Endothelial cell of umbilical vein (primary cell): ENCODE data around the gene SNX9. TPM values are rescaled to one million over a fixed set of nuclear protein-coding genes. Genes with fewer than 3 reads are reported as not detected.

Experiments used
- BruUV-seq: library from RNA; stranded (reverse); fragments of 400-500 nt; replicated peaks from 2 replicates; lab custom pipeline; 2021; lab: Mats Ljungman, UMichigan
- CTCF ChIA-PET: fragments of 300-600, 350-600 bp; sonication (Branson Sonifier 250); formaldehyde crosslinking; loops from one replicate; lab custom pipeline; 2021; ENCODE audit warnings: antibody characterized with exemption, inconsistent platforms; lab: Charles Lee
- POLR2A ChIA-PET: fragments of 300-600, 350-600 bp; sonication (Branson Sonifier 250); formaldehyde crosslinking; loops from one replicate; lab custom pipeline; 2021; ENCODE audit warnings: antibody characterized with exemption, inconsistent platforms; lab: Charles Lee
- DNase-seq: peaks from one replicate; pipeline ENCODE4 v3.0.0-alpha.2; 2011; ENCODE audit warnings: low read depth, low spot score
- FAIRE-seq: peaks from 2 replicates; lab custom pipeline; 2011; peaks lifted over from hg19 to GRCh38; lab: Jason Lieb, UNC
- H2AFZ ChIP-seq: 2 replicates; pipeline ENCODE4 v1.6.0; 2012; ENCODE audit warnings: low read depth, low read length, control low read depth, inconsistent platforms
- H3K27ac ChIP-seq: 2 replicates; pipeline ENCODE4 v1.5.1; 2011; ENCODE audit warnings: low read depth, mild to moderate bottlenecking, control low read depth, low read length, moderate library complexity; ENCODE audit not compliant: insufficient read depth
- H3K27me3 ChIP-seq, 2 experiments: 2 replicates each; pipeline versions ENCODE4 v1.6.0 to v1.6.1; 2011; ENCODE audit warnings: low read length in 2 of 2, mixed read lengths in 1 of 2; ENCODE audit not compliant: control insufficient read depth in 2 of 2, insufficient read depth in 2 of 2
- H3K36me3 ChIP-seq, 2 experiments: 2 replicates in 1 of 2; 3 replicates in 1 of 2; pipeline ENCODE4 v1.5.1; 2011; ENCODE audit warnings: low read length in 2 of 2, mild to moderate bottlenecking in 1 of 2, moderate library complexity in 1 of 2; ENCODE audit not compliant: control insufficient read depth in 2 of 2, insufficient read depth in 2 of 2; ENCODE audit errors: extremely low read depth in 1 of 2
- H3K4me1 ChIP-seq: 3 replicates; pipeline ENCODE4 v1.5.1; 2011; ENCODE audit warnings: mild to moderate bottlenecking, low read length; ENCODE audit not compliant: control insufficient read depth, insufficient read depth; ENCODE audit errors: extremely low read depth
- H3K4me2 ChIP-seq: 2 replicates; pipeline ENCODE4 v1.6.1; 2011; ENCODE audit warnings: low read length, control low read depth, mixed read lengths; ENCODE audit not compliant: insufficient read depth
- H3K4me3 ChIP-seq, 3 experiments: fragments of 200-600 bp in 1 of 3; sonication (generic), shearing (Covaris generic) in 1 of 3; replicated peaks in 1 of 3; 2 replicates each; pipeline ENCODE4 v1.5.1; 2011 to 2016; ENCODE audit warnings: control low read depth in 3 of 3, low read length in 3 of 3, mild to moderate bottlenecking in 2 of 3, inconsistent platforms in 1 of 3, low read depth in 1 of 3, moderate library complexity in 1 of 3; ENCODE audit not compliant: insufficient read depth in 1 of 3
- H3K79me2 ChIP-seq: 2 replicates; pipeline ENCODE4 v1.6.0; 2012; ENCODE audit warnings: low read length, inconsistent platforms; ENCODE audit not compliant: control insufficient read depth, insufficient read depth
- H3K9ac ChIP-seq: replicated peaks from 2 replicates; pipeline ENCODE3; 2011; ENCODE audit warnings: low read length, control low read depth; ENCODE audit not compliant: insufficient read depth; ENCODE audit errors: extremely low read depth
- H3K9me1 ChIP-seq: replicated peaks from 3 replicates; pipeline ENCODE4 v1.6.0; 2011; ENCODE audit warnings: mild to moderate bottlenecking, low read length; ENCODE audit not compliant: control insufficient read depth, insufficient read depth; ENCODE audit errors: extremely low read depth
- H3K9me3 ChIP-seq: replicated peaks from 2 replicates; pipeline ENCODE4 v1.5.1; 2012; ENCODE audit warnings: low read length, inconsistent platforms; ENCODE audit not compliant: control insufficient read depth, insufficient read depth
- H4K20me1 ChIP-seq: replicated peaks from 2 replicates; pipeline ENCODE3; 2011; ENCODE audit warnings: mild to moderate bottlenecking, low read length; ENCODE audit not compliant: control insufficient read depth, insufficient read depth; ENCODE audit errors: extremely low read depth
- FOS ChIP-seq: IDR thresholded peaks from 2 replicates; pipeline ENCODE4 v1.6.1; 2011; ENCODE audit warnings: mild to moderate bottlenecking, low read length, moderate library complexity, borderline replicate concordance; ENCODE audit not compliant: insufficient read depth
- GATA2 ChIP-seq: IDR thresholded peaks from 2 replicates; pipeline ENCODE4 v1.7.0; 2011; ENCODE audit warnings: low read depth, mild to moderate bottlenecking, moderate library complexity, mixed read lengths, low read length; ENCODE audit not compliant: insufficient read length, insufficient read depth
- JUN ChIP-seq: IDR thresholded peaks from 2 replicates; pipeline ENCODE4 v1.6.1; 2011; ENCODE audit warnings: borderline replicate concordance, low read depth; ENCODE audit not compliant: insufficient read length, insufficient read depth
- MYC ChIP-seq: IDR thresholded peaks from one replicate; pipeline ENCODE4 v1.6.1; 2011; ENCODE audit warnings: mild to moderate bottlenecking, low read depth, low read length
- POLR2A ChIP-seq: IDR thresholded peaks from 2 replicates; pipeline ENCODE4 v1.6.1; 2012; ENCODE audit warnings: low read depth, mild to moderate bottlenecking, control low read depth, low read length
- dilution Hi-C: fragments of 300-500 bp; cut with MboI; formaldehyde crosslinking; loops from one replicate; pipeline ENCODE4 v1.15.0; 2019; ENCODE audit warnings: low sequenced_read_pairs; ENCODE audit not compliant: extremely low pct_ligation_motif_present
- intact Hi-C: fragments of 100-400 bp; cut with micrococcal nuclease; formaldehyde crosslinking; loops from one replicate; pipeline ENCODE4 v1.10.0; 2022
- polyA plus RNA-seq, 4 experiments: library from polyadenylated mRNA; depleted of rRNA in 3 of 4; stranded (reverse) in 3 of 4; unstranded in 1 of 4; fragments of >200 nt; gene quantifications; 2 replicates each; pipeline versions ENCODE4 v1.2.1 to v1.2.3, GENCODE V29; 2011 to 2012; ENCODE audit warnings: missing spikeins in 1 of 4
- total RNA-seq: library from RNA; stranded (reverse); gene quantifications from 2 replicates; pipeline ENCODE4 v1.2.3, GENCODE V29; 2021

SNX9 gene
- total and polyA plus RNA-seq, 2 donors (not counting 3 experiments of a cell fraction or from before 2014, with no cell fraction given), result 27.5 to 54.5 TPM

DNA sequence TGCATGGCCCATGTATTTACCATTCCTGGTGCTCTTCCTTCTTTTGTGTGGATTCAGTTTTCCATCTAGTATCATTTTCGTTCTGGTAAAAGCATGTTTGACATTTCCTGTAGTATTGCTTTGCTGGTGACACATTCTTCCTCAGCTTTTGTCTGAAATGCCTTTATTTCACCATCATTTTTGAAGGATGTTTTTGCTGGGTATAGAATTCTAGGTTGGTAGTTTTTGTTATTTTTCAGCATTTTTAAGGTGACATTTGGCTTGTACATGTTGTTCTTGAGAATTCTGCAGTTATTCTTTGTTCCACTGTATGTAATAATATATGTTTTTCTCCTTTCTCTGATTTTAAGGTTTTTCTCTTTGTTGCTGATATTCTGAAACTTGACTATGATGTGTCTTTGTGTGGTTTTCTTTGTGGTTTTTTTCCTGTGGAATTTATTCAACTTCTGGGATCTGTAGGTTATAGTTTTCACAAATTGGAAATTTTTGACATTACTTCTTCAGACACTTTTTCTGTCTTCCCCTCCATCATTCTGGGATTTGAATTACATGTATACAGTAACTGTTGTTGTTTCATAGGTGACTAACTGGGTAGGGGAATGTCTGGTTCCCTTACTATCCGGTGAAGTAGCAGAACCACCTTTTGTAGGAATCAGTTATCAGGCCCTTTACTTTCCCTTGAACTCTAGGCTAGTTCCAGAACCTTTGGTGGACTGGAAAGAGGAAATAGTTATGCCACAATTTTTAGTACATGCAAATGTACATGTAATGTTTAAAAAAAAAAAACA is 30.2 kb downstream of the SNX9 start:
- no peak for TF ChIP-seq GATA2
- TF ChIP-seq MYC, result no peak
- TF ChIP-seq POLR2A, result no peak
- peak; percentile 11 for TF ChIP-seq JUN
- peak; percentile 34 for TF ChIP-seq FOS
- ChIA-PET CTCF (interaction anchor here (1.5 kb wide), 1 partner anchor 97 kb away, joined by 4 read pairs; no protein-coding TSS in a partner anchor), POLR2A (no interaction called here)
- Histone ChIP-seq H4K20me1 (peaks cover 13% of the 10 kb centered on the region), H3K4me1 (no peaks in the 10 kb centered on the region), H3K27me3 (no peaks in the 10 kb centered on the region), H2AFZ (no peak overlapping the region), H3K4me2 (no peak overlapping the region), H3K36me3 (no peaks in the 10 kb centered on the region), H3K9ac (no peak overlapping the region), H3K27ac (no peak overlapping the region), H3K4me3 (no peak overlapping the region), H3K79me2 (peaks cover 99% of the 10 kb centered on the region), H3K9me3 (peaks cover 3% of the 10 kb centered on the region), H3K9me1 (no peaks in the 10 kb centered on the region)
- dilution Hi-C loops, result no loop called here
- FAIRE-seq (peak; percentile 31), DNase-seq (peak; percentile 22)
- no TSS peak for BruUV-seq
- intact Hi-C loops, result no loop called here

DNA sequence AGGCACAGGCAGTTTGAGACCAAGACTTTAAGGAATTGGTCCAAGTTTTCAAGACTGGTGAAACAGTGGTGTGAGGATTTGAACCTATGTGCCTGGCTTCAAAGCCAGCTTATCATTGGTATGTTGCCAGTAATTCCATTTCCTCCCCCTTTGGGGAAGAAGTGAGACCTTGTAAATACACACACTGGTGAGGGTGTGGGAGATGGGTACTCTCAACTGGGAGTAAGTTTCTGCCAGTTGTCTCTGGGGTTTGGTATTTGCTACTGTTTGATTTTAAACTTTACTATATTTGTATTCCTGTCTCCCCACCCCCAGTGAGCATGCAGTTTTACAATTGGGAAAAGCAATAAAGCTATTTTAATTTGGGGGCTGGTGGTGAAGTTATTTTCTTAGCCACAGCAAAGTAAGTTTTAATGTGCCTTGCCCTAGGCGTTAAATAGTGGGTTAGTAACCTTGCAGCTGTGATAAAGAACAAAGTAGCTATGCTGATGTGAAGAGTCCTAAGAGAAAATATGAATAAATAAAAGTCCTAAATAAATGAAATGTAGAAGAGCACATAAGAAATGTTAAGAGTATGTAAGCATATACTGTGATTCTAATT is 31.0 kb downstream of the SNX9 start:
- Histone ChIP-seq H3K4me1 (no peaks in the 10 kb centered on the region), H2AFZ (no peak overlapping the region), H3K27me3 (no peaks in the 10 kb centered on the region), H3K36me3 (no peaks in the 10 kb centered on the region), H3K27ac (no peak overlapping the region), H3K9me3 (peaks cover 3% of the 10 kb centered on the region), H3K9me1 (no peaks in the 10 kb centered on the region), H3K79me2 (peaks cover 99% of the 10 kb centered on the region), H3K4me3 (no peak overlapping the region), H4K20me1 (peaks cover 13% of the 10 kb centered on the region), H3K9ac (no peak overlapping the region), H3K4me2 (no peak overlapping the region)
- POLR2A ChIA-PET, result no interaction called here
- FAIRE-seq (no peak), DNase-seq (no peak)
- dilution Hi-C loops, result no loop called here
- intact Hi-C loops, result no loop called here
- BruUV-seq, result no TSS peak
- CTCF ChIA-PET, result no interaction called here
- no peak for TF ChIP-seq JUN
- no peak for TF ChIP-seq GATA2
